Neural cell (in vitro differentiated cells): Measurements from ENCODE around the gene PGC. TPM values are rescaled to one million over a fixed set of nuclear protein-coding genes. Genes with fewer than 3 reads are reported as not detected.

Experiments
- H2AFZ ChIP-seq: fragments of 200-600, 300-800 bp; sonication (generic), shearing (Covaris generic); 2 replicates; pipeline ENCODE4 v1.6.0; 2014; ENCODE audit warnings: low read depth, mild to moderate bottlenecking, antibody characterized with exemption, low read length, moderate library complexity
- H3F3A ChIP-seq: fragments of 200-600 bp; shearing (Covaris generic); 2 replicates; pipeline ENCODE4 v1.6.1; 2016; ENCODE audit warnings: mild to moderate bottlenecking, moderate library complexity, mixed read lengths, antibody characterized with exemption, low read length; ENCODE audit not compliant: insufficient read depth, poor library complexity, severe bottlenecking
- H3K27ac ChIP-seq: fragments of 200-600, 300-800 bp; sonication (generic), shearing (Covaris generic); 2 replicates; pipeline ENCODE4 v1.5.1; 2014; ENCODE audit warnings: mild to moderate bottlenecking, low read length, moderate library complexity
- H3K27me3 ChIP-seq: fragments of 300-800, 200-600 bp; sonication (generic), shearing (Covaris generic); 2 replicates; pipeline ENCODE4 v1.6.0; 2014; ENCODE audit warnings: mild to moderate bottlenecking, low read depth, low read length, moderate library complexity; ENCODE audit not compliant: insufficient read depth
- H3K36me3 ChIP-seq: fragments of 300-800, 200-600 bp; sonication (generic), shearing (Covaris generic); 2 replicates; pipeline ENCODE4 v1.5.1; 2014; ENCODE audit warnings: mild to moderate bottlenecking, antibody characterized with exemption, low read length, moderate library complexity; ENCODE audit not compliant: insufficient read depth
- H3K4me2 ChIP-seq: fragments of 300-800, 200-600 bp; sonication (generic), shearing (Covaris generic); 2 replicates; pipeline ENCODE4 v1.6.0; 2014; ENCODE audit warnings: mild to moderate bottlenecking, low read length
- H3K4me3 ChIP-seq: fragments of 300-800, 200-600 bp; sonication (generic), shearing (Covaris generic); 2 replicates; pipeline ENCODE4 v1.5.1; 2014; ENCODE audit warnings: mild to moderate bottlenecking, low read length, moderate library complexity
- H3K79me2 ChIP-seq: fragments of 200-600 bp; shearing (Covaris generic); replicated peaks from 2 replicates; pipeline ENCODE4 v1.6.0; 2014; ENCODE audit warnings: mild to moderate bottlenecking, low read length, moderate library complexity; ENCODE audit not compliant: insufficient read depth
- H3K9ac ChIP-seq: fragments of 300-800, 200-600 bp; sonication (generic), shearing (Covaris generic); 2 replicates; pipeline ENCODE4 v1.6.1; 2016; ENCODE audit warnings: mild to moderate bottlenecking, low read length, mixed read lengths
- H3K9me2 ChIP-seq: fragments of 200-600 bp; shearing (Covaris generic); 2 replicates; pipeline ENCODE4 v1.6.1; 2016; ENCODE audit warnings: mild to moderate bottlenecking, low read length, mixed read lengths; ENCODE audit not compliant: insufficient read depth
- H3K9me3 ChIP-seq: fragments of 200-600, 300-800 bp; sonication (generic), shearing (Covaris generic); 2 replicates; pipeline ENCODE4 v1.6.1; 2016; ENCODE audit warnings: mild to moderate bottlenecking, mixed run types, low read length, moderate library complexity, mixed read lengths
- H4K20me1 ChIP-seq: fragments of 200-600 bp; shearing (Covaris generic); 2 replicates; pipeline ENCODE4 v1.6.1; 2016; ENCODE audit warnings: mild to moderate bottlenecking, mixed run types; ENCODE audit not compliant: insufficient read depth
- CTCF ChIP-seq: fragments of 450-650 bp; IDR thresholded peaks from 2 replicates; pipeline ENCODE4 v1.5.1; 2014; ENCODE audit warnings: antibody characterized with exemption, mild to moderate bottlenecking, moderate library complexity; ENCODE audit not compliant: poor library complexity, severe bottlenecking
- EP300 ChIP-seq: fragments of 450-650 bp; conservative IDR thresholded peaks from 2 replicates; pipeline ENCODE4 v1.6.1; 2014; ENCODE audit warnings: antibody characterized with exemption, mild to moderate bottlenecking, moderate library complexity; ENCODE audit not compliant: poor library complexity, severe bottlenecking
- EZH2 ChIP-seq: fragments of 200-600, 300-800 bp; shearing (Covaris generic), sonication (generic); IDR thresholded peaks from 2 replicates; pipeline ENCODE4 v1.6.1; 2014; ENCODE audit warnings: antibody characterized with exemption, low read length, borderline replicate concordance, mild to moderate bottlenecking; ENCODE audit not compliant: insufficient read depth, poor library complexity, severe bottlenecking
- MXI1 ChIP-seq: fragments of 450-650 bp; conservative IDR thresholded peaks from 2 replicates; pipeline ENCODE4 v1.6.1; 2014; ENCODE audit warnings: antibody characterized with exemption, mild to moderate bottlenecking; ENCODE audit not compliant: poor library complexity, severe bottlenecking
- POLR2AphosphoS5 ChIP-seq: IDR thresholded peaks from 2 replicates; pipeline ENCODE4 v1.6.1; 2012
- RAD21 ChIP-seq: fragments of 450-650 bp; conservative IDR thresholded peaks from 2 replicates; pipeline ENCODE4 v1.6.1; 2014; ENCODE audit warnings: antibody characterized with exemption, mild to moderate bottlenecking, moderate library complexity
- REST ChIP-seq: IDR thresholded peaks from 2 replicates; pipeline ENCODE4 v1.6.1; 2012; ENCODE audit warnings: borderline replicate concordance
- SMC3 ChIP-seq: fragments of 450-650 bp; conservative IDR thresholded peaks from 2 replicates; pipeline ENCODE4 v1.6.1; 2014; ENCODE audit warnings: antibody characterized with exemption, mild to moderate bottlenecking, moderate library complexity; ENCODE audit not compliant: poor library complexity
- TAF1 ChIP-seq: IDR thresholded peaks from 2 replicates; pipeline ENCODE4 v1.6.1; 2012; ENCODE audit warnings: low read depth
- polyA plus RNA-seq: library from polyadenylated mRNA; depleted of rRNA; stranded (reverse); fragments of >200 nt; gene quantifications from 2 replicates; pipeline ENCODE4 v1.2.3, GENCODE V29; 2014

The PGC gene
- polyA plus RNA-seq, 1 donor from 2014 or later, result not detected

GRCh38 chr6:41692080-41692675, 55.0 kb downstream of the PGC start:
- Histone ChIP-seq H3K9me2 (no peaks in the 10 kb centered on the region), H3K79me2 (no peaks in the 10 kb centered on the region), H3K27ac (no peak overlapping the region), H3K9me3 (no peaks in the 10 kb centered on the region), H2AFZ (no peak overlapping the region), H4K20me1 (no peaks in the 10 kb centered on the region), H3K4me2 (no peak overlapping the region), H3K27me3 (no peaks in the 10 kb centered on the region), H3K9ac (no peak overlapping the region), H3F3A (no peaks in the 10 kb centered on the region), H3K4me3 (no peak overlapping the region), H3K36me3 (no peaks in the 10 kb centered on the region)
- TF ChIP-seq POLR2AphosphoS5 (no peak), REST (no peak), SMC3 (no peak), MXI1 (no peak), TAF1 (no peak), EZH2 (no peak)

GRCh38 chr6:41691426-41692079, 55.6 kb downstream of the PGC start:
- TF ChIP-seq EP300 (no peak), SMC3 (no peak), TAF1 (no peak), RAD21 (no peak), POLR2AphosphoS5 (no peak)
- H3K9me3 ChIP-seq, result no peaks in the 10 kb centered on the region
- no peak overlapping the region for H2AFZ ChIP-seq
- H3K9me2 ChIP-seq, result no peaks in the 10 kb centered on the region
- no peaks in the 10 kb centered on the region for H4K20me1 ChIP-seq
- H3K27me3 ChIP-seq, result no peaks in the 10 kb centered on the region
- H3K4me3 ChIP-seq, result no peak overlapping the region
- no peaks in the 10 kb centered on the region for H3F3A ChIP-seq
- H3K27ac ChIP-seq, result no peak overlapping the region
- no peak overlapping the region for H3K9ac ChIP-seq
- no peak overlapping the region for H3K4me2 ChIP-seq
- no peaks in the 10 kb centered on the region for H3K36me3 ChIP-seq
- no peaks in the 10 kb centered on the region for H3K79me2 ChIP-seq

GRCh38 chr6:41690541-41691330, 56.5 kb downstream of the PGC start:
- H4K20me1 ChIP-seq, result no peaks in the 10 kb centered on the region
- no peak overlapping the region for H2AFZ ChIP-seq
- H3K9ac ChIP-seq, result no peak overlapping the region
- TF ChIP-seq MXI1 (no peak), CTCF (no peak), EP300 (no peak), REST (no peak), SMC3 (no peak), TAF1 (no peak), POLR2AphosphoS5 (no peak), RAD21 (no peak)
- H3K79me2 ChIP-seq, result no peaks in the 10 kb centered on the region
- no peak overlapping the region for H3K4me3 ChIP-seq
- no peaks in the 10 kb centered on the region for H3K27me3 ChIP-seq
- no peaks in the 10 kb centered on the region for H3K36me3 ChIP-seq
- no peaks in the 10 kb centered on the region for H3F3A ChIP-seq
- H3K4me2 ChIP-seq, result no peak overlapping the region
- no peaks in the 10 kb centered on the region for H3K9me3 ChIP-seq
- H3K27ac ChIP-seq, result no peak overlapping the region
- no peaks in the 10 kb centered on the region for H3K9me2 ChIP-seq
